ENCODE results near the gene ZNF521.
"Not testable (repeated sequence)": the region's sequence is repeated elsewhere in the genome, so short reads cannot be mapped to it uniquely, and the experiment has no call there.

ZNF521 gene

DNA sequence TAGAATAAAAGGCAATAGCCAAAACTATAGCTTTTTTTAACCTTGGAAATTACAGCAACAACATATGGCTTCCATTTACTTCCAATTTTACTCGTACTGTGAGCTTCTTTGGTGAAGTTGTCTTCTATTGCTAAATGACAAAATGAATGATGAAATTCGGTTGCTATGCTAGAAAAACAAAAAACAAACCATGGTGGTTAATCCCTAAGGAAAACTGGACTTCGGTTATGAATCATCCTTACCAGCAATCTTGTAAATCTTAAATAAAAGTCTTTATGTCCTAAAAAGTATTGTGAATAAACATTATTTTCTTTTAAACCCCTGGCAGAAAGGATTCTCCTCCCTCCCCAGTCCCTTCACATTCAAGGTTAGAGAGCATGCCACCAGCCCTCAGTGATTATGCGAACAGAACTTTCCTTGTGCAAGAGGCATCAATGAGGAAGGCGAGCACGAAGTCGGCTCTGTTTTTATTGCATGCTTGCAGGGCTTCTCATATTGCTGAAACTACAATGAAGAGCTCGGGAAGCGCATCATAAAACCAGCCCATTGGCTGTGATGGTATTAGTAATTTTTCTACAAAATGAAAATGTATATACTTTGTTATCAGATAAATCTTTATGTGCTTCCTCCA is 62.9 kb downstream of the ZNF521 start:
- no peak for DNase-seq (ENCODE audit: low read depth in 2 of 2)

DNA sequence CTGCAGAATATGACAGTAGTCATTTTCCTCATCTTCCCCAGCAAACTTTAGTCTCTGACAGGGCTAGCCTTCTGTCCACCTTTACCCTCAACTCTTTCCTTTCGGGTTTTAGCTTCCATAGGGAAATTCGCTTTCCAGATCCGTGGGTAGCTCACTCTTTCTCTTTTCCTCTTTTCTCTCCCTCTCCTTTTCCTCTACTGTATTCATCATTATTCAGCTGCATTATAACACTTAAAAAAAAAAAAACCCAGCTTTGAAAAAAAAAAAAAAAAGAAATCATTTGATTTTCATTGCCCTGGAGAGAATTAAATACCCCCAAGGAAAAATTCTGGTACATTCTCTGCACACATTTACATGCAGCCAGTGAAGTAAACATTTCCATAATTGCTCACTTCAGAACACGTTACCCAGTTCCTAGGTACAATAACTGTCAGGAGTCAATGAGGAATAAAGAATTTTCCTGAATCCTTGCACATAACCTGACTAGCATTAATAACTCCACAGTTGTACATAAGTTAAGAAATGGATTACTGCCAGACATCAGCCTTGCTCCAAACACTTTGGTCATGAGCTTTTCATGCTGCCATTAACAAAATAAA is 63.5 kb downstream of the ZNF521 start:
- no peak for DNase-seq (ENCODE audit: low read depth in 2 of 2)

DNA sequence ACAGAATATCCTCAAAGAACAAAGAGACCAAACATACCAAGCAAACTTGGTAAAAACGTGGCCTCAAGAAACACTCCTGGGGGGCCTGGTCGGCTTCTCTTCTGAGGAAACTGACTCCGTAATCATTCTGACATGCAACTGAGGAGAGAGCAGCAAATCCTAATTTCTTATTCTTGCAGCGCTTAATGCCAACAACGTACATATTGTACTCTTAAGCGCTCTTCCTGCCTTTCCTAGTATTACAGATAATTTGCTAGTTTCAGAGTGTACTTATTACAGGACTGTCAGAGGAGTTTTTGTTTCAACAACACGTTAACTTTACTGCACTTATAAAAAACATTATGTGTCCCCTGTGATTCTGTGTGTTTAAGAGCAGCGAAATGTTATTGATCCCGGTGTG is 64.9 kb downstream of the ZNF521 start:
- no peak for DNase-seq (ENCODE audit: low read depth in 2 of 2)

DNA sequence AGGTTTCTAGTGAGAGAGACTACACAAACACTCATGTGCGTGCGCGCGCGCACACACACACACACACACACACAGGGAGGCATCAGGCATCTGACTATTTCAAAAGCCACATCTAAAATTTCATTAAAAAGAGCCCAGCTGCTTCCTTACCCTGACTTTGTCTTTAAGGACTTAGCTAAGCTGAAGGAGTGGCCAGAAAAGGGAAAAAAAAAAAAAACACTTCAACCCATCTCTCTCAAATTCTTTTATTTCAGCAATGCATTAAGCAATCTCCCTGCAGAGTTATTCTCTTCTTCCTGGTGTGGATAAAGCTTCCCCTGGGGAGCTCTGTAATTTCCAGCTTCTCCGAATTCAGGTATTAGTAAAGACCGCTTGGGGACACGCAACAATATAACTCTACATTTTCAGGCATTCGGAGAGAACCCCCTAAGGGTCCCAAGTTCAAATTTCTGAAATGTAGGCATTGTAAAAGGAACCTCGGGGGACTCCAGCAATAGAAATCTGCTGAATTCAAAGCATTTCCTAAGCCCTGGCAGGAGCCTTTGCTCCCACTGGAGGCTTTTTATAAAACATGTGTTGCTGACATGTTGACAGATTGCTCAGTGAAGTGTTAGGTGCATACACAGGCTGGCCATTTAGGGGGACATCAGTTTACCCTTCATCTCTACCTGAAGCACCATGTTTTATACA is 67.0 kb downstream of the ZNF521 start:
- no peak for DNase-seq (ENCODE audit: low read depth in 2 of 2)

DNA sequence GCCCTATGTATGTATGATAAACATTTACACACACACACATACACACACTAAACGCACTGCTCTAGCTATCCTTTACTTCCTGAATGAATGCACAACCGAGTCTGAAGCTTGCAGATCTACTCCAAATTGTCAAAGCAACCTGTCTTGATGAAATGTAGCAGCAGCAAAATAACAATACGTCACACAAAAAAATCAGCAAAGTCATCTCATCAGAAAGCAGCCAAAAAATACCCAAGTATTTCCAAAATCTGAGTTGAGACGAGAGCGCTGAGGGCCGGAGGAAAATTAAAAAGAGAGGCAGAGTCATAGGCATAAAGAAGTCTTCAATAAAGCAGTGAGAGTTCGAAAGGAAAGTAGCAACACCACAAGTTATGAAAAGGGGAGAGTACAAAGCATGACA is 67.7 kb downstream of the ZNF521 start:
- DNase-seq (ENCODE audit: low read depth in 2 of 2): no peak

DNA sequence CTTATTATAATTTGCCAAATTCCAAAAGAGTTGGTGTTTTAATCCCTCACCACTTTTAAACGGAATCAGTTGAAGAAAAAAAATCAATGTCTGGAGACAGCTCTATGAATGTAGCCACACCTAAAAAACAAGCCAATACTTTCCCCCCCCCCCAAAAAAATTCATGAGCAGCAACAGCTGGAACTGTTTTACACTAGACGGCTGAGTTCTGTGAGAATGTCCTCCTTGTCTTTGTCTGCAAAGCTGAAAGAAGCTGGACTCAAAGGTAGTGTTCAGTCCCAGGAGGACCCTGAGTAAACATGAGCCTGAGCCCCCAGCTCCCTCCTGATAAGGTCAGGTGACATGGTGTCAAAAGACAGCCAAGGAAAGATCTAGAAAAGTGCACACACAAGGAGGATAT is 68.2 kb downstream of the ZNF521 start:
- DNase-seq (ENCODE audit: low read depth in 2 of 2): no peak

DNA sequence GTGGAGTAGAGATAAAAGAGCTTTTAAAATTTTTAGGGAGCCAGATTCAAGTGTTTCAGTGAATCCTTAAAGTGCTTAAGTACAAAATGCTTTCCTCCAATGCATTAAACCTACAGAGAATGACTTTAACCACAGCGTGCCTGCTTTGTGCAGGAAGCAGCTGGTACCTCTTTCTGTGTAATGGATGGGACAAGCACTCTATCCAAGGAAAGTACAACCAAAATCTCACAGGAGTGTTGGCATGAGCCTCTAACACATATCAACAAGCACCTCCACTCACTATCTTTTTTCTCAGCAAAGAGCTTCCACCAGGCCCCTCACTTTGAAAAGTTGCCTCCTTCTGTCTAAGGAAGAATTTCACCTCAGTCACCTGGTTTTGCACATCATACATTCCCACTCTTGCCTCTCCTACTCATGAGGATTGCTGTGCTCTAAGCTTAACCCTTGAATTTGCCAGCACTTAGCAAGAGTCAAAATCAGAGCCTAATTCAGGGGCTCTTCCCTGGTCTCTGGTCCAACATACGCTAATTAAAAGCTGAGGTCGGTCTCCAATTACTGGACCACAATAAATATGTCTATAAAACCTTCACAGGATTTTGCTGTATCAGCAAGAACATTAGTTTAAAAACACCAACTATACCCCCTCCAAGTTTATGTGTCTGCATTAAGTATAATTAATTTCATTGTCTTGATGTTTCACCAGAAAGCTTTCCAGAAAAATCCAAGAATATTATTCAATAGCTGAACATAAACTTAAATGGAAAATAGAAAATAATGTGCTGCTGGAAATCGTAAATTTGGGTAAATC is 68.9 kb downstream of the ZNF521 start:
- no peak for DNase-seq (ENCODE audit: low read depth in 2 of 2)

DNA sequence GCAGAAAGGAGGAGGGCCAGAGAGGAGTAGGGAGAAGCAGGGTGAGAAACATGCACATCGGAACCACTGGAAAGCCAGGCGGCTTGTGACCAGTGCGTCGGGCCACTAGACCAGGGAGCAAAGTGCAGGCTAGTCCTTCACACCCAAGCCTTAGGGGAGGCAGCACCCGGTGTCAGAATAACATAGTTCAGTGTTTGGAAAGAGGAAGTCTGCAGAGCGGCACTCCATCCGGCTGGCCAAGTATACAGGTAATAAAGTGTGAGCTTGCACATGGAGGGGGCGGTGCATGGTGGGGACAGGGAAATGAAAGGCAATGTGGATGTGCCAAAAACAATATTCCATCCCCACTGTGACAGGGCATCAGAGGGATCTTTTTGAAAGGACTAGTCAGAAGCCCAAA is 69.7 kb downstream of the ZNF521 start:
- DNase-seq (ENCODE audit: low read depth in 2 of 2): no peak

DNA sequence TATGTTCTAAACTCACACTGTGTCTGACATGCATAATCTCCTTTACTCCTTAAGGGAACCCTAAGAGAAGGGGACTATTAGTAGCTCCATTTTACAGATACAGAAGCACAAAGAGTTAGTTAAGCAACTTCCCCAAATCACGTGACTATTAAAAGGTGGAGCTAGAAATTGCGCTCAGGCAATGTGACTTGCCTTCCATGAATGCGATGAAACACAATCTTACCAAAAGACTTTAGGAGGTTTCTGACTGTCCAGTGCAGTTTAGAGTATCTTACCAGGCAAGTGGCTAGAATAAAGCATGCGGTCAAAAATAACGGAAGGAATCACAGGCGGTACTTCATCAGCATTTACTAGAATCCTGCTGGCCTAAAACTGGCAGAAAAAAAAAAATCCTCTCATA is 70.4 kb downstream of the ZNF521 start:
- DNase-seq (ENCODE audit: low read depth in 2 of 2): no peak

DNA sequence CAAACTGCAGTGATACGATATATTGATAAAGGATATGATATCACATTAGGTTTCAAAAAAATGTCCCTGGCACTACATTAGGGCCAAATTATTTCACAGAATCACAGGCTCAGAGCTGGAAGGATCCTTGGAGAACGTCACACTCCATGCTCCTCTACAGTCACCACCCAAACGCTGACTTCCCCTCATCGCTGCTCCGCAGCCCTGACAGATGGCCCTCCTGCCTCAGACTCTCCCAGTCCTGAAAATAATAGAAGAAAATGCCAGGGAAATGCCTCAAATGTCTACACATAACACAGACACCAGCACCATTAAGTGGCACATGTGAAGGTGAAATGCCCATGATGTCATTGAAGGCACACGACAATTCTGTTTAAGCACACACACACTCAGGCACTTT is 72.0 kb downstream of the ZNF521 start:
- DNase-seq (ENCODE audit: low read depth in 2 of 2): no peak

DNA sequence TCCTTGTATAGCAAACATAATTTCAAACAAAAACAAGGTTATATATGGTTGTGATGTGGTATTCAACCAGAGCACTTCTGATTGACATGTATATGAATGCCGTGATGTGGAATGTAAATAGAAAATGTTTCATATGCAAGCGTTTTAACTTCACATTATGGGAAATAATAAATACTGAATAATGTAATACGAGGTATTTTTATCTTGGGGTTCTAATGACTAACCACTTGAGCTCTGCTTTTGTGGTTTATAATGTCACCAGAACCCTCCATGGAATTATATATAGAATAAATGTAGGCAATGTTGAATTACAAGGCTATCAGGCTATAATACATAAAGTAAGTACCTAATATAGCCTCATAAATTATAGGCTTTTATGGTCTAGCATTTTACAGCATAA is 72.4 kb downstream of the ZNF521 start:
- no peak for DNase-seq (ENCODE audit: low read depth in 2 of 2)

DNA sequence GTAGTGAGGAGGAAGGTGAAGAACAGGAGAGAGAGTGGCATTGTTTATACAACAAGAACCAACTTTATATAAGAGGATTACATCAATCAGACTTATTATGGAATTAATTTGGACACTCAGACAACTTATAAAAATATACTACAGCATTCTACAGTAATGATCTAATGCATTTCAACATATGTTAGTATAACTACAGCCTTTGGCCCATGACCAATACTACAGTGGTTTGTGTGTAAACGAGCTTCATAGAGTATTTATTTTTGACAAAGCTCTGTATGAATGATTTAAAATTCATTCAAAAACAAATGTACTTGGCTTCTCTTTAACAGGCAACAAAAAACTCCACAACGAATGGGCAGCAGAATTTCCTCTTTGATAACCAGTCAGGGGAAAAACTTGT is 72.8 kb downstream of the ZNF521 start:
- no peak for DNase-seq (ENCODE audit: low read depth in 2 of 2)

DNA sequence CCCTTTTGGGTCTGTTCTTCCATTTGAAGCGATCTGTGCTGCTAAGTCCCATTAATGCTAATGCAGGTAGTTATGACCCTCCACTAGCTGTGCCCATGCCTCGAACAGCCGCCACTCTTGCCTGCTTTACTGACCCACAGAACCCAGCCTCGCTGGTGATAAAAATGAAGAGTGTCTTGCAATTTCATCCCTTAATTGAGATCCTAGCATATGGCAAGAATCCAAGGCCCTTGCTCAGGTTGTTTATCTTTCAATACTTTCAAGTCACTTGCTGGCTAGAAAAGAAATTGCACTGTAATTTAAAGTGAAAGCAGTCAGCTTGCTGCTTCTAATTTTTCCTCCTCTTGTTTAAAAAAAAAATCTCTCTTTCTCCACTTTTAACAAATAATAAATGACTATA is 73.6 kb downstream of the ZNF521 start:
- no peak for DNase-seq (ENCODE audit: low read depth in 2 of 2)

DNA sequence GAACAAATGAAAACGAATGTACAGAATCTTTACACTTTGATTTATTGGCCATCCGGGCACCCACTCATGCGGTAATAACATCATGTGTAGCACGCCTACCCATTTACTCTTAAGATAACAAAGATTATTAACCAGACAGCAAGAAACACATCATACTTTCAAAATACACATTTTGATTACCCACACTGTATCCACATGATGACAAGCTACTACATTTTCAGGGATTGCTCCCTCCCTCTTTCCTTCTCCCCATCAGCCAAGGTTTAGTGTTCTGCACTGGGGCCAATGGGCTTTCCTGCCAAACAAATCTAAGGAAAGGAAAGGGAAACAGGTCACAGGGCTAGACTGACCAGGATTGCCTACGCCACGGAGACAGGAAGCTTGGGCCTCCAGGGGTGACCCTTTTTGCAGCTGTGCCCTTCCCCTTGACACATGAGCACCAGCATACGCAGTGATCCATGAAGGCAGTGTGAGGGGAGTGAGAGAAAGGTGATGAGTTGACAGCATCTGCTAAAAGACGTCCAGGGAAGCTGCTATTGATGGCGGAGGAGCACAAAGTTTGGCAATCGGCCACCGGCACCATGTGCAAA is 76.5 kb downstream of the ZNF521 start:
- DNase-seq (ENCODE audit: low read depth in 2 of 2): no peak

DNA sequence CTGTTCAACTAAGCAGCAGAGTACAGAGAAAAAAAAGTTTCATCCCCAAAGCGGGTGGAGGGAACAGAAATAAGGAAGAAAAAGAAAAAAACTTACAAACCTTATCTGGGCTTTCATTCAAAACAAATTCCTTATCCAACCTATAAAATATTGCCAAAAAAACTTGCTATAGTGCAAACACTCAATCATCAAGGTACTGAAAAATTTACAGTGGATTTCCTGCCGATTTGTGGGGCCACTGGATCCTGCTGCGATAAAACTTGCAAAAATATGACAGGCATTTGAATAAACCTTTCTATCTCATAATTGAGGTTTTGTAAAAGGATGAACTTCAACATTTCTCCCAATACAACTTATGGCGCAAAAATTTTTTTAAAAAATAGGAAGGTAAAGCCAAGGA is 77.0 kb downstream of the ZNF521 start:
- no peak for DNase-seq (ENCODE audit: low read depth in 2 of 2)

DNA sequence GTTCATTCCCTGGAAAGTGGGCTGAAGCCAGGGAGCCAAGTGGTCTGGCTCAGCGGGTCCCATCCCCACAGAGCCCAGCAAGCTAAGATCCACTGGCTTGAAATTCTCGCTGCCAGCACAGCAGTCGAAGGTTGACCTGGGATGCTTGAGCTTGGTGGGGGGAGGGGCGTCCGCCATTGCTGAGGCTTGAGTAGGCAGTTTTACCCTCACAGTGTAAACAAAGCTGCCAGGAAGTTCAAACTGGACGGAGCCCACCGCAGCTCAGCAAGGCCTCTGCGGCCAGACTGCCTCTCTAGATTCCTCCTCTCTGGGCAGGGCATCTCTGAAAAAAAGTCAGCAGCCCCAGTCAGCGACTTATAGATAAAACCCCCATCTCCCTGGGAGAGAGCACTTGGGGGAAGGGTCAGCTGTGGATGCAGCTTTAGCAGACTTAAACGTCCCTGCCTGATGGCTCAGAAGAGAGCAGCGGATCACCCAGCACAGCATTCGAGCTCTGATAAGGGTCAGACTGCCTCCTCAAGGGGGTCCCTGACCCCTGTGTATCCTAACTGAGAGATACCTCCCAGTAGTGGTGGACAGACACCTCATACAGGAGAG is 84.9 kb downstream of the ZNF521 start:
- not testable (repeated sequence) for DNase-seq (ENCODE audit: low read depth in 2 of 2)

DNA sequence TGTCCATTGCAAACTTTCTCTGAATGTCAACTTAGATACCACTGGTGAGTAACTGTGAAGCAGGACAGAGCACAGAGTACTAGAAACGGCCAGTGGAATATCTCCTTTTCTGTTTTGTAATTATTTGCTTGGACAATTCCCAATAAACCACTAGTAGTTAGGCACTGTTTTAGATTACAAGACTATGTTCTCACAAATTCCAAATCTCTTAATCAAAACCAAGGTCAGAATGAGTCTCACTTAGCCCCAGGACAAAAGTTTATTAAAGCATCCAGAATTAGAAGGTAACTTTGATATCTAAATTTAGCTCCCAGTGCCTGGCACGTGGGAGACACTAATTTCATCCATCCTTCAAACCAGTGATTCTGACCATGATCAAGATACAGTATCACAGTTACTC is 89.0 kb downstream of the ZNF521 start:
- no peak for DNase-seq (ENCODE audit: low read depth in 2 of 2)

DNA sequence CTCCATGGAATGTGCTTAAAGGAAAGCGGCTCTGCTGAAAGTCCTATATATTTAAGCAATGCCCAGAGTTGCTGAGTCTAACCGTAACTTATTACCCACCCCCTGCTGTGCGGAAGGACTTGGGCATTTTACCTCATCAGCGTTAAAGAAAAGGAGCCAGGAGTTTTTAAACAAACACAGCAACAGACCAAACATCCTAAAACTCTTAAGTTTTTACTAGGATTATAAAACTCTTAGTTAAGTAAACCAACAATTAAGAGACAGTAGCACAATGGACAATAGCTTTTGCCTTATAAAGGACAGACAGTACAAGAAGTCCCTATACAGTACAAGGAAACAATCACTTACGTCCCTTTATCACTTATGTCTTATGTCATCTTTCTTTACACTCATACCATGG is 90.2 kb downstream of the ZNF521 start:
- no peak for DNase-seq (ENCODE audit: low read depth in 2 of 2)

DNA sequence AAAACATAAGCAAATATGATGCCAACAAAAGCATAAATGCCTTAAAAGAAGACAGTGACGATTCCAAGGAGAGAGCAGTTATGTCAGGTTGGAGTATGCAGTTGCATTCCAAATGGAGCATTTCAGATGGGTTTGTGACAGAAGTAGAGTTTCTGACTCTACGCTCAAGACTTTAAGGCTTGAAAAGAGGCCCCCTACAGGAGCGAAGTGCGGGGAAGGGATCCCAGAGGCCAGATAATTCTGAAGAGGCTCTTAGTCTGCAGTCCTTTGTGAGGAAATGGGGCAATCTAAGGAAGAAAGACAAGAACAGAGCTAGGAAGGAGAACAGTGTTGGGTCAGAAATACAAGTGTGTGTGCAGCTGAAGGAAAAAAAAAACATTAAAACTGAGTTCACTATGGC is 95.5 kb downstream of the ZNF521 start:
- DNase-seq (ENCODE audit: low read depth in 2 of 2): no peak

DNA sequence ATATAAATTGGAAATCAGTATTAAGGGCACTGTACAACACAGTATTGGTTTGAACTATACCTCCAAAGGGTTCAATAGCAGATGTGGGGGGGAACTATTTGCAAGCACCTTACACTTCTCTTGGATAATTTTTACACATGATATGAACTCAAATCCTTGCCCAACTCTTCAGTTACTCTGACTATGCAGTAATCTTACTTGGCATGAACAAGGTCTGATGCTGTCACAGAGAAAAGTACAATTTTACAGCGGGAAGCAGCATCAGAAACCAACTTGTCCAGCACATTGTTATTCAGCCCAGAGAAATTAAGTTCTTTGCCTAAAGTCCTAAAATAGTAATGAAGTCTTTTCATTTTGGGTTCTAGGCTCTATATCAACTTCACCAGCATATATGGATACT is 98.2 kb downstream of the ZNF521 start:
- no peak for DNase-seq (ENCODE audit: low read depth in 2 of 2)

DNA sequence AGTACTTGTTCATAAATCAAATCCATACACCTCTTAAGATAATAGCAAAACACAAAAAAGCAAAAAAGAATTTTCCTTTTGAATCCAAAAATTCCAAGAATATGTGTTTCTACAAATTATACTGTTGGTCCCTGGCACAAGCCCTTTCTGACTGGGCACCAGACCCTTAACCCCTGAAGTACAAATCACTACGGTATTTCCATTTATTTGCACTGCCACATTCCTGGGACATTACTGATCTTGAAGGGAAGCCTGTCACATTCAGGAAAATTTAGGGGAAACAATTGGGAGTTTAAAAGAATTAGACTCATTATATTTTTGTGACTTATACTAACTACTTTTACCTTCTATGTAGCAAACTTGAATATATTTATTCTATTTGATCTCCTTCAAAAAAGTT is 98.8 kb downstream of the ZNF521 start:
- no peak for DNase-seq (ENCODE audit: low read depth in 2 of 2)

DNA sequence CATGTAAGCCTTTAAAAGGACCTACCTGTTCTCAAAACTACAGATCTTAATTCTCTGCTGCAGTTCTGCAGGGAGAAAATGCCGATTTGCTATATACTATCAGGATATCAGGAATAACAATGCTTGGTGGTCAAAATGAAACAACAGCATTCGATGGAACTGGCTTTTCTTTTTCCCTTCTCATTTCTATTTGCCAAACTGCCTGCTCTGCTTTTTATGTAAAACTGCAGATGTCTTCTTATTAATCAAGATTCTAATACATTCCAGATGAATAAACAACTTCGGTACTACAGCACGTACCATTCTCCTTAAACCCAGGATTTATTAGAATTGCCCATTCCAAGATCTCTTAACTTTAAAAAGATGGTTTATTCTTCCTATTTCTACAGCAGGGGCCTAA is 100.9 kb downstream of the ZNF521 start:
- DNase-seq (ENCODE audit: low read depth in 2 of 2): no peak

Measured in stimulated activated CD4-positive, alpha-beta T cell treated with anti-CD3 and anti-CD28 coated beads, Interleukin-12 subunit alpha, Interleukin-12 subunit beta, amount 100 ng/mL, for 24 hours (primary cell).